ENCODE measurements around the gene ZNF579.

ZNF579 gene

DNA sequence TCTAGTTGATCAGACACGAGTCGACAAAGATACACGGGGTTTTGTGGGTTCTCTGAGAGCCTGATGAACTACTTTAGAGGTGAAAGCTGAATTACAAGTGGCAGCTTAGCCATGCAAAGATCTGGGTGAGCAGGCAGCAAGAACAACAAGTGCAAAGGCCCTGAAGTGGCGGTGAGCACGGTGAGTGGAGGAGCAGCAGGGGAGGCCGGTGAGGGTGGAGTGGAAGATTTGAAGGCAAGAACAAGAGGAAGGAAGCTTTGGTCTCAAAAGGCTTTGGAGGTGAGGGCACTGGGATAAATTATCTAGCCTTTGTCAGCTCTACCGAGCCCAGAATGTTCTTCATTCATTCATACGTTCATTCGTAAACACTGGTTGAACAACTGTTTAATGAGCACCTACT is 26.2 kb upstream of the ZNF579 start:
- peak overlapping the region; percentile 89 for H3K4me3 ChIP-seq (ENCODE audit: low read depth, low read length)
- H3K9me3 ChIP-seq (ENCODE audit: control insufficient read depth, insufficient read depth, low read length) = no peaks in the 10 kb centered on the region
- peak overlapping the region; percentile 12 for H3K9ac ChIP-seq (ENCODE audit: low read depth, low read length)
- H3K27me3 ChIP-seq (ENCODE audit: control insufficient read depth, insufficient read depth, low read length) = no peaks in the 10 kb centered on the region
- H3K4me1 ChIP-seq (ENCODE audit: control insufficient read depth, insufficient read depth, low read length) = peaks cover 6% of the 10 kb centered on the region
- H3K36me3 ChIP-seq (ENCODE audit: control insufficient read depth, insufficient read depth, low read length) = peaks cover 8% of the 10 kb centered on the region

DNA sequence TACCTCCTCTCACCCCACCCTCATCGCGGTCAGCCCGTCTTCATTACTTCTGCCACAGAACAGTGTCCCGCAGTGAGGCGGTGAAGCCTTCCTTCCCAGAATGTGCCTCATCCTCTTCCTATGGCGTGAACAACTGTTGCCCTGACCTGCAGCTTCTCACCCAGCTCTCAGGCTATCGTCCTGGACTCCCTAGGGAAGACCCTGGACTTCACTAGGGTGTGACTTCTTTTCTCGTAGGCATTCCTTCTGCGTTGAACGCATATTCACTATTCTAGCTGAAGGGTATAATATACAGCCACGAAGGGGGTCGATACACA is 25.8 kb upstream of the ZNF579 start:
- H3K9ac ChIP-seq (ENCODE audit: low read depth, low read length) = no peak overlapping the region
- no peaks in the 10 kb centered on the region for H3K27me3 ChIP-seq (ENCODE audit: control insufficient read depth, insufficient read depth, low read length)
- H3K36me3 ChIP-seq (ENCODE audit: control insufficient read depth, insufficient read depth, low read length) = peaks cover 8% of the 10 kb centered on the region
- peaks cover 6% of the 10 kb centered on the region for H3K4me1 ChIP-seq (ENCODE audit: control insufficient read depth, insufficient read depth, low read length)
- H3K4me3 ChIP-seq (ENCODE audit: low read depth, low read length) = peak overlapping the region; percentile 89
- H3K9me3 ChIP-seq (ENCODE audit: control insufficient read depth, insufficient read depth, low read length) = no peaks in the 10 kb centered on the region

GRCh38 chr19:55605637-55606470 is 25.2 kb upstream of the ZNF579 start, which contains the start of gene ZNF865:
Gene ZNF865, plus strand, starts transcription at chr19:55605647. Its CDS starts 7,972 bp downstream, at chr19:55613619.
- no peaks in the 10 kb centered on the region for H3K9me3 ChIP-seq (ENCODE audit: control insufficient read depth, insufficient read depth, low read length)
- H3K4me3 ChIP-seq (ENCODE audit: low read depth, low read length) = peak within 1 kb of the TSS; percentile 89
- H3K36me3 ChIP-seq (ENCODE audit: control insufficient read depth, insufficient read depth, low read length) = peaks cover 8% of the 10 kb centered on the region
- H3K4me1 ChIP-seq (ENCODE audit: control insufficient read depth, insufficient read depth, low read length) = peaks cover 10% of the 10 kb centered on the region
- peak within 1 kb of the TSS; percentile 76 for H3K9ac ChIP-seq (ENCODE audit: low read depth, low read length)
- H3K27me3 ChIP-seq (ENCODE audit: control insufficient read depth, insufficient read depth, low read length) = no peaks in the 10 kb centered on the region

DNA sequence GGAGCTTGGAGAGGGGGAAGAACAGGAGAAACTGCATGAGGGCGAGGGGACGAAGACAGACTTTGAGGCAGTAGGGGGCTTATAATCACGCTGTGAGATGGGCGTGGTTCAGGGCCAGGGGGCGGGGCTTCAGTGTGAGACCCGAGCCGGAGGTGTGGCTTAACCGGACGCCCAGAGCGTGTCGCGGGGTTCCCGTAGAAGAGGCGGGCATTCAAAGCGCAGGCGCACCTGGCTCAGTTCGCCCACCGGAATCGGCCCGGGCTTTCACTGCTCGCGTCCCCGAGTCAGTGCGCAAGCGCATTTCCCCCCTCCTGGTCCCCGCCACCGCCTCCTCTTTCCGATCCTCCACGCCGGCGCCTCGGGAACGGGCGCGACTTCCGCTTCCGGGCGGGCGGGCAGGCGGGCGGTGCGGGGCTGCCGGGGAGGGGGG is 24.6 kb upstream of the ZNF579 start:
- Histone ChIP-seq H3K4me1 (ENCODE audit: control insufficient read depth, insufficient read depth, low read length) (peaks cover 11% of the 10 kb centered on the region), H3K36me3 (ENCODE audit: control insufficient read depth, insufficient read depth, low read length) (peaks cover 8% of the 10 kb centered on the region), H3K4me3 (ENCODE audit: low read depth, low read length) (peak overlapping the region; percentile 89), H3K27me3 (ENCODE audit: control insufficient read depth, insufficient read depth, low read length) (no peaks in the 10 kb centered on the region), H3K9me3 (ENCODE audit: control insufficient read depth, insufficient read depth, low read length) (no peaks in the 10 kb centered on the region), H3K9ac (ENCODE audit: low read depth, low read length) (no peak overlapping the region)

DNA sequence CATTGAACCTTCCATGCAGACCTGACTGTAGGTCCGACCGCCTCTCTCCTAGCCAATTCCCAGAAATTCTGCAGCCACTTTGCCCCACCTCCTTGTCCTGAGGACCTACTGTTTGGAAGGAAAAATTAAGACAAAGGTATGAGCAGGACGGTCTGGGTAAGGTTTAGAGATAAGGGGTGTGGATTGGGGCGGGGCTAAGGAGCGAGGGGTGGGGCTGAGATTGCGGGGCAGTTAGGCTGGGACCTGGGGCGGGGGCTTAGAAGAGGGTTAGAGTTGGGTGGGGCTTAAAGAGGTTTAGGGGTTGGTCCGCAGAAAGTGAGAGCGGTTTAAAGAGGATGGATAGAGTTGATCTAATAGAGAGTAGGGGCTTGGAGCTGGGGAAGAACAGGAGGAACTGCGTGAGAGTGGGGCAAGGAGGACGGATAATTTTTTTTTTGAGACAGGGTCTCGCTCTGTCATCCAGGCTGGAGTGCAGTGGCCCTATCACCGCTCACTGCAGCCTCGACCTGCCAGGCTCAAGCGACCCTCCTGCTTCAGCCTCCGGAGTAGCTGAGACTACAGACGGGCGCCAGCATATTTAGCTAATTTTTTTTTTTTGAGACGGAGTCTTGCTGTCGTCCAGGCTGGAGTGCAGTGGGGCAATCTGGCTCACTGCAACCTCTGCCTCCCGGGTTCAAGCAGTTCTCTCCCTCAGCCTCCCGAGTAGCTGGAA is 23.1 kb upstream of the ZNF579 start:
- Histone ChIP-seq H3K4me1 (ENCODE audit: control insufficient read depth, insufficient read depth, low read length) (peaks cover 11% of the 10 kb centered on the region), H3K36me3 (ENCODE audit: control insufficient read depth, insufficient read depth, low read length) (peaks cover 3% of the 10 kb centered on the region), H3K27me3 (ENCODE audit: control insufficient read depth, insufficient read depth, low read length) (no peaks in the 10 kb centered on the region), H3K4me3 (ENCODE audit: low read depth, low read length) (no peak overlapping the region), H3K9ac (ENCODE audit: low read depth, low read length) (no peak overlapping the region), H3K9me3 (ENCODE audit: control insufficient read depth, insufficient read depth, low read length) (no peaks in the 10 kb centered on the region)

GRCh38 chr19:55603115-55603514 is 22.5 kb upstream of the ZNF579 start:
- Histone ChIP-seq H3K27me3 (ENCODE audit: control insufficient read depth, insufficient read depth, low read length) (no peaks in the 10 kb centered on the region), H3K9me3 (ENCODE audit: control insufficient read depth, insufficient read depth, low read length) (no peaks in the 10 kb centered on the region), H3K4me3 (ENCODE audit: low read depth, low read length) (no peak overlapping the region), H3K4me1 (ENCODE audit: control insufficient read depth, insufficient read depth, low read length) (peaks cover 16% of the 10 kb centered on the region), H3K36me3 (ENCODE audit: control insufficient read depth, insufficient read depth, low read length) (peaks cover 3% of the 10 kb centered on the region), H3K9ac (ENCODE audit: low read depth, low read length) (no peak overlapping the region)

GRCh38 chr19:55602104-55603001 is 21.7 kb upstream of the ZNF579 start:
- H3K9ac ChIP-seq (ENCODE audit: low read depth, low read length) = no peak overlapping the region
- H3K4me3 ChIP-seq (ENCODE audit: low read depth, low read length) = no peak overlapping the region
- peaks cover 16% of the 10 kb centered on the region for H3K4me1 ChIP-seq (ENCODE audit: control insufficient read depth, insufficient read depth, low read length)
- no peaks in the 10 kb centered on the region for H3K9me3 ChIP-seq (ENCODE audit: control insufficient read depth, insufficient read depth, low read length)
- H3K27me3 ChIP-seq (ENCODE audit: control insufficient read depth, insufficient read depth, low read length) = no peaks in the 10 kb centered on the region
- no peaks in the 10 kb centered on the region for H3K36me3 ChIP-seq (ENCODE audit: control insufficient read depth, insufficient read depth, low read length)

GRCh38 chr19:55601084-55601483 is 20.4 kb upstream of the ZNF579 start:
- H3K9me3 ChIP-seq (ENCODE audit: control insufficient read depth, insufficient read depth, low read length) = no peaks in the 10 kb centered on the region

GRCh38 chr19:55600662-55601028 is 20.0 kb upstream of the ZNF579 start:
- Histone ChIP-seq H3K36me3 (ENCODE audit: control insufficient read depth, insufficient read depth, low read length) (peaks cover 3% of the 10 kb centered on the region), H3K27me3 (ENCODE audit: control insufficient read depth, insufficient read depth, low read length) (no peaks in the 10 kb centered on the region), H3K9ac (ENCODE audit: low read depth, low read length) (peak overlapping the region; percentile 79), H3K4me1 (ENCODE audit: control insufficient read depth, insufficient read depth, low read length) (peaks cover 16% of the 10 kb centered on the region), H3K4me3 (ENCODE audit: low read depth, low read length) (peak overlapping the region; percentile 76), H3K9me3 (ENCODE audit: control insufficient read depth, insufficient read depth, low read length) (no peaks in the 10 kb centered on the region)

More at GRCh38 chr19:55601084-55601483, 20.4 kb upstream of the ZNF579 start:
- Histone ChIP-seq H3K27me3 (ENCODE audit: control insufficient read depth, insufficient read depth, low read length) (no peaks in the 10 kb centered on the region), H3K4me1 (ENCODE audit: control insufficient read depth, insufficient read depth, low read length) (peaks cover 16% of the 10 kb centered on the region), H3K9ac (ENCODE audit: low read depth, low read length) (no peak overlapping the region), H3K36me3 (ENCODE audit: control insufficient read depth, insufficient read depth, low read length) (peaks cover 3% of the 10 kb centered on the region), H3K4me3 (ENCODE audit: low read depth, low read length) (peak overlapping the region; percentile 76)

DNA sequence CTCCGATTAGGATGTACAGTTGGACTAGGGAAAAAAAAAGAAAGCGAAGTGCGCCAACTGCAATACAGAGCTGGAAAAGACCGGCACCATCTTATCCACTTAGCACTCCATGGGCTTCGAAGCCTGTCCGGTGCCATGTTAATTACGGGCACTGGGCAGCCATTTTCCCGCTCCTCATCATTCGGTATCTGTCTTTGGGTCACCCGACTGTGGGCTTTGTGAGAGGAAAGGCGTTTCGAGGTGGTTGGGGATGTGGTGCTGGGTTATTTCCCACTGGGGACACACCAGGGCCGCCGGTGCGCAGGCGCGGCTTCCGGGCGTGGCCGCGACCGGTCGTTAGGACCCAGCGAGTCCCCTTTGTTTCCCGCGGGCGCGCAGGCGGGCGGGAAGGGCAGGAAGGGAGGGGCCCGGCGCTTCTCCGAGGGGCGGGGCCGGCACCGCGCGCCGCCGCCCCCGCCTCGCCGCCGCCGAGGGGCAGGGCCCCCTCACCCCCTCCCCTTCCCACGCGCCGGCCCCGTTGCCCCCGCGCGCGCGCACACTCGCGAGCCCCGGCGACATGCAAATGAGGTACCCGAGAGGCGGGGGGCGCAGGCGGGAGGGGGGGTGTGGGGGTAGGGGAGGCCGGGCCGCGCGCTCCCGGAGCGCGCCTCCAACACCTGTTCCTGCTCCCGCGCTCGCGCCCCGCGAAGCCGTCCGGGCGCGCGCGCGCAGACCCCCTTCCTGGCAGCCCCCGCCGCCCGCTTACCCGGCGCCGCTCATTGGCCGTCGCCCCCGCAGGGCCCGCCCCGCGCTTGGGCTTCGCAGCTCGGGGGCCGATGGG is 19.4 kb upstream of the ZNF579 start, which contains the start of gene ZNF524:
Gene ZNF524, plus strand, starts transcription at position 447 of the 820 bp plus-strand sequence. CDS start 1,825 bp downstream, outside the sequence.
- Histone ChIP-seq H3K9me3 (ENCODE audit: control insufficient read depth, insufficient read depth, low read length) (no peaks in the 10 kb centered on the region), H3K4me1 (ENCODE audit: control insufficient read depth, insufficient read depth, low read length) (peaks cover 16% of the 10 kb centered on the region), H3K4me3 (ENCODE audit: low read depth, low read length) (peak within 1 kb of the TSS; percentile 97), H3K27me3 (ENCODE audit: control insufficient read depth, insufficient read depth, low read length) (no peaks in the 10 kb centered on the region), H3K9ac (ENCODE audit: low read depth, low read length) (peak within 1 kb of the TSS; percentile 98), H3K36me3 (ENCODE audit: control insufficient read depth, insufficient read depth, low read length) (peaks cover 3% of the 10 kb centered on the region)

DNA sequence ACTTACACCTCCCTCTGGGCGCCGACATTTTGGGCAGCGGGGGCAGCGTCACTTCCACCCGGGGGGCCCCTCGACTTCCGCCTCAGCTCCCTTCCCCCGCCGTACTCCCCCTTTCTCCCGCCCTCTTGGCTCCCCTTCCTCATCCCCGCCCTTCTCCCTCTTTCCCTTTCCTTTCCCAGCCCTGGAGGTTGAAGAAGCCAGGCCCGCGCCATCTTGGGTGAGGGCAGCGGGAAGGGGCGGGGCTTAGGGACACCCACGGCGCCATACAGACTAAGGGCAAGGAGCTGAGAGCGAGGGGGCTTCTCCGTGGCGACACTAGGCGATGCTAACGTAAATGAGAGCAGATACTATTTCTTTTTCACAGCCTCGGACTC is 18.8 kb upstream of the ZNF579 start, which contains the start of gene FIZ1:
Gene FIZ1, minus strand, starts transcription at position 50 of the 374 bp plus-strand sequence. CDS start 1,652 bp downstream, outside the sequence.
- Histone ChIP-seq H3K36me3 (ENCODE audit: control insufficient read depth, insufficient read depth, low read length) (peaks cover 3% of the 10 kb centered on the region), H3K9me3 (ENCODE audit: control insufficient read depth, insufficient read depth, low read length) (no peaks in the 10 kb centered on the region), H3K9ac (ENCODE audit: low read depth, low read length) (peak within 1 kb of the TSS; percentile 98), H3K27me3 (ENCODE audit: control insufficient read depth, insufficient read depth, low read length) (no peaks in the 10 kb centered on the region), H3K4me3 (ENCODE audit: low read depth, low read length) (peak within 1 kb of the TSS; percentile 97), H3K4me1 (ENCODE audit: control insufficient read depth, insufficient read depth, low read length) (peaks cover 16% of the 10 kb centered on the region)

Data from iPS-15b (cell line).